ENCODE results near the gene GKN2.

DNA sequence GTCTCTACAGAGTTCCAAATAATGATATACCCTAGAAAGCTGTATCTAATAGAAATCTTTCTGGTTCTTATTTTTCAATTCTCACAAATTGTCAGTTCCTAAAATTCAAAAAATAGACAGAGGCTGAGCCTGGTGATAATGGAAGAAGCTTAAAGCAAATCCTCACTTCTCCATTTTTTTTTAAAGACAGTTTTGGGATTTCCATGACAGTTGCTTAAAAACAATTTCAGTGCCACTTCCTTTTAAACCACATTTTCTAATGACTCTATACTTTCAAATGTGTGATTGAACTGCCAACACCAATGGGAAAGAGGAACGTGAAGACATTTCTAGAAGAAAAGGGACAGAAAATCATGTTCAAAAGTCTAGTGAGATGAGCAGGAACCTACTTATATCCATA lies 4.0 kb downstream of the GKN2 start:
- TF ChIP-seq, protein P1, sequence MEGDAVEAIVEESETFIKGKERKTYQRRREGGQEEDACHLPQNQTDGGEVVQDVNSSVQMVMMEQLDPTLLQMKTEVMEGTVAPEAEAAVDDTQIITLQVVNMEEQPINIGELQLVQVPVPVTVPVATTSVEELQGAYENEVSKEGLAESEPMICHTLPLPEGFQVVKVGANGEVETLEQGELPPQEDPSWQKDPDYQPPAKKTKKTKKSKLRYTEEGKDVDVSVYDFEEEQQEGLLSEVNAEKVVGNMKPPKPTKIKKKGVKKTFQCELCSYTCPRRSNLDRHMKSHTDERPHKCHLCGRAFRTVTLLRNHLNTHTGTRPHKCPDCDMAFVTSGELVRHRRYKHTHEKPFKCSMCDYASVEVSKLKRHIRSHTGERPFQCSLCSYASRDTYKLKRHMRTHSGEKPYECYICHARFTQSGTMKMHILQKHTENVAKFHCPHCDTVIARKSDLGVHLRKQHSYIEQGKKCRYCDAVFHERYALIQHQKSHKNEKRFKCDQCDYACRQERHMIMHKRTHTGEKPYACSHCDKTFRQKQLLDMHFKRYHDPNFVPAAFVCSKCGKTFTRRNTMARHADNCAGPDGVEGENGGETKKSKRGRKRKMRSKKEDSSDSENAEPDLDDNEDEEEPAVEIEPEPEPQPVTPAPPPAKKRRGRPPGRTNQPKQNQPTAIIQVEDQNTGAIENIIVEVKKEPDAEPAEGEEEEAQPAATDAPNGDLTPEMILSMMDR (conservative IDR thresholded peaks at IDR 0.05; ENCODE audit: low read depth, low read length): no peak
- no peak for TF ChIP-seq EZH2 (IDR thresholded peaks at IDR 0.05; ENCODE audit: low read length, unreplicated experiment)

Data from PC-3 (cell line).